Lower leg skin (tissue), 4 donors: ENCODE results near the gene ADAMTSL1. TPM values are rescaled to one million over a fixed set of nuclear protein-coding genes. Genes with fewer than 3 reads are reported as not detected.

ENCODE experiments used
- DNase-seq, 2 donors: peaks; one replicate each; pipeline ENCODE4 v3.0.0-alpha.2; 2019; ENCODE audit warnings: low spot score in 2 of 2
- H3K4me3 ChIP-seq: fragments of 200-600 bp; sonication (generic); 2 replicates; pipeline ENCODE4 v1.5.1; 2017; ENCODE audit warnings: mild to moderate bottlenecking, low read depth; ENCODE audit not compliant: poor library complexity, severe bottlenecking
- POLR2A ChIP-seq, 2 donors: fragments of 450-650 bp; IDR thresholded peaks; one replicate each; pipeline ENCODE4 v1.6.1; 2016 to 2017; ENCODE audit warnings: antibody characterized with exemption in 2 of 2, mild to moderate bottlenecking in 1 of 2, moderate library complexity in 1 of 2
- WGBS, 2 donors: methylation state at CpG; one replicate each; pipeline ENCODE4 v1.1.5; 2018; 5-methylcytosine and 5-hydroxymethylcytosine counted together
- intact Hi-C: fragments of 100-400 bp; cut with DNase I; formaldehyde crosslinking; loops from one replicate; pipeline ENCODE4 v1.15.0; 2023; ENCODE audit warnings: low total_unique reads
- total RNA-seq, 4 donors: library from RNA; depleted of rRNA; stranded (reverse); fragments of >200 nt; gene quantifications; one replicate each; pipeline ENCODE4 v1.1.0, GENCODE V29; 2016
- TF ChIP-seq, protein P1 (sequence below), 3 donors: fragments of 450-650 bp; IDR thresholded peaks; one replicate each; pipeline ENCODE4 v1.5.1; 2016; ENCODE audit warnings: antibody characterized with exemption in 3 of 3, mild to moderate bottlenecking in 3 of 3, moderate library complexity in 2 of 3

The ADAMTSL1 gene
- total RNA-seq, 4 donors from 2014 or later, result 1.2 to 3.6 (median 1.9) TPM

DNA sequence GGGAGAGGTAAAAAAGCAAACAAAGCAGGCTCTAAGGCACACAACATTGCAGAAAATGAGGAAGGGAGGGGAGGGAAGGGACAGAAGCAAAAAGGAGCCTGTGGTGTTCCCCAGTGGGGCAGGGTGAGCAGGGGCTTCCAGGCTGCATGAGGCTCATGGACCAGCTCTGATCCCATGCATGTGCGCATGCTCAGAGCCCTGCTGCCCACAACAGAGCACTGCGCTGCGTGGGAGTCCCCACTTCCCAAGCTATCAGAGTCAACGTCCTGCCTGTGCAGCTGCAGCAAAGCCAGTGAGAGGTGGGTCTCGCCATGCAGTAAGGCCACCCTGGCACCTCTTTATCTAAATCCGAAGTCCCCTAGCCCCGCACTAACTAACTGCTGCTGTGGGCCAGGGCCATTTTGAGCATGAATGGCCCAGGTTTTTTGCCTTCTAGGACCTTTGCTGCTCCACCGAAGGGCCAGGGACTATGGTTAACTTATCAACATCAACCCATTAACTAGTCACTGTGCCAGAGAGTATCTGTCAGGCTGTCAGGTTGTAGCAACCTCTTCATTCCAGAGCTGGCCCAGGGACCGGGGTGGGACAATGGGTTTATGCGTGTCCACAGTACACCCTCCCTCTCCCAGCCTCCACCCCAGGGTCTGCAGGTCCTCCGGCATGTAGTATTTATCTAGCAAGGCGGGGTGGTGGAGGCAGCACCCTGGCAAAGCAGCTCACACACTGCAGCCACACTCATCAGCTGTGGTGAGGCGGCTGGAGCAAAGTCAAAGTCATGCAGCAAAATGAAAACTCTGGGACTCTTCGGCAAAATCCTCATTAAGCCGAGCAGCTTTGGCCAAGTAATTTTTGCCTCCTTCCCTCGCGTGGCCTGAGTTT, 435.4 kb downstream of the ADAMTSL1 start:
- H3K4me3 ChIP-seq, result no peak overlapping the region
- intact Hi-C loops, result no loop called here
- WGBS, 2 donors, result 82 to 86% methylated on average over 17 of the region's 17 CpGs
- DNase-seq, result peak in 1 of 2 donors; percentile 76
- TF ChIP-seq POLR2A (IDR thresholded peaks at IDR 0.05), result no peak
- TF ChIP-seq, protein P1, sequence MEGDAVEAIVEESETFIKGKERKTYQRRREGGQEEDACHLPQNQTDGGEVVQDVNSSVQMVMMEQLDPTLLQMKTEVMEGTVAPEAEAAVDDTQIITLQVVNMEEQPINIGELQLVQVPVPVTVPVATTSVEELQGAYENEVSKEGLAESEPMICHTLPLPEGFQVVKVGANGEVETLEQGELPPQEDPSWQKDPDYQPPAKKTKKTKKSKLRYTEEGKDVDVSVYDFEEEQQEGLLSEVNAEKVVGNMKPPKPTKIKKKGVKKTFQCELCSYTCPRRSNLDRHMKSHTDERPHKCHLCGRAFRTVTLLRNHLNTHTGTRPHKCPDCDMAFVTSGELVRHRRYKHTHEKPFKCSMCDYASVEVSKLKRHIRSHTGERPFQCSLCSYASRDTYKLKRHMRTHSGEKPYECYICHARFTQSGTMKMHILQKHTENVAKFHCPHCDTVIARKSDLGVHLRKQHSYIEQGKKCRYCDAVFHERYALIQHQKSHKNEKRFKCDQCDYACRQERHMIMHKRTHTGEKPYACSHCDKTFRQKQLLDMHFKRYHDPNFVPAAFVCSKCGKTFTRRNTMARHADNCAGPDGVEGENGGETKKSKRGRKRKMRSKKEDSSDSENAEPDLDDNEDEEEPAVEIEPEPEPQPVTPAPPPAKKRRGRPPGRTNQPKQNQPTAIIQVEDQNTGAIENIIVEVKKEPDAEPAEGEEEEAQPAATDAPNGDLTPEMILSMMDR (IDR thresholded peaks at IDR 0.05), result no peak

DNA sequence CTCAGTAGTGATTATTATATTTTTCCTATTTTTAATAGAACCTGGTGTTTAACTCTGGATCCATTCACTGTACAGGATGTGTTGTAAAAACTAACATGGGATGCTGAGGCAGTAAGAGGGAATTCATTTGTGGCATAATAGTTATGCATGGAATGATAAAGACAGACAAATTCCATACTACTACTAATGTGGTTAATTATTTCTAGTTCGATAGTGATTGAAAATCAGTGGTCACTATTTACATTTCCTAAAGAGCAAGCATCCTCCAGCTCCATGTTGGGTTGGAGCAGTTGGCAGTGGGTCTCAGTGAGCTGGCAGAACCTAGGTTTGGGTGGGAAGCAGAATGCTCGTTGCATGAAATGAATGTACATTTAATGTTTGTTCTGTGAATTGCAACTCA, 436.5 kb downstream of the ADAMTSL1 start:
- DNase-seq, result peak in 1 of 2 donors; percentile 5
- H3K4me3 ChIP-seq, result no peak overlapping the region
- WGBS, 2 donors, result 73 to 79% methylated on average over 2 of the region's 2 CpGs
- TF ChIP-seq POLR2A (IDR thresholded peaks at IDR 0.05), result no peak
- TF ChIP-seq, protein P1 (IDR thresholded peaks at IDR 0.05), result no peak
- intact Hi-C loops, result no loop called here

DNA sequence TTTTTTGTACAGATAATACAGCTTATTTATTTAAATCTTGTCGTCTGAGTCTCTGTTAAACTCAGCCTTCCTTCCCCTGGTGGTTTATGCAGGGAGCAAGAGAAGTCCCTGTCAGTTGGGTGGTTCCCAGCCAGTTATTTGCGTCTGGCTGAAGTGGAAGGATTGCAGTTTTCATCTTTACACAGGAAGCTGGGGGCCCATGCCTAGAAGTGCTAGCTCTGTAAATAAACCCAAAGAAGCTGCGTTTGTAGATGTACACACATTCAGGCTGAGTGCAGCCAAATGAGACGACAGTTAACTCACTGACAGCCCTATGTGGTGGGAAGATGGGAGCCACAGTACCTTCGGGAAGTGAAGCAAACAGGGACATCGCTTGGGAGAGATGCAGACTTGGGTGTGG, 437.0 kb downstream of the ADAMTSL1 start:
- DNase-seq, result peak in 1 of 2 donors; percentile 3
- TF ChIP-seq, protein P1 (IDR thresholded peaks at IDR 0.05), result no peak
- TF ChIP-seq POLR2A (IDR thresholded peaks at IDR 0.05), result no peak
- intact Hi-C loops, result no loop called here
- WGBS, 2 donors, result 60 to 75% methylated on average over 6 of the region's 6 CpGs
- no peak overlapping the region for H3K4me3 ChIP-seq

DNA sequence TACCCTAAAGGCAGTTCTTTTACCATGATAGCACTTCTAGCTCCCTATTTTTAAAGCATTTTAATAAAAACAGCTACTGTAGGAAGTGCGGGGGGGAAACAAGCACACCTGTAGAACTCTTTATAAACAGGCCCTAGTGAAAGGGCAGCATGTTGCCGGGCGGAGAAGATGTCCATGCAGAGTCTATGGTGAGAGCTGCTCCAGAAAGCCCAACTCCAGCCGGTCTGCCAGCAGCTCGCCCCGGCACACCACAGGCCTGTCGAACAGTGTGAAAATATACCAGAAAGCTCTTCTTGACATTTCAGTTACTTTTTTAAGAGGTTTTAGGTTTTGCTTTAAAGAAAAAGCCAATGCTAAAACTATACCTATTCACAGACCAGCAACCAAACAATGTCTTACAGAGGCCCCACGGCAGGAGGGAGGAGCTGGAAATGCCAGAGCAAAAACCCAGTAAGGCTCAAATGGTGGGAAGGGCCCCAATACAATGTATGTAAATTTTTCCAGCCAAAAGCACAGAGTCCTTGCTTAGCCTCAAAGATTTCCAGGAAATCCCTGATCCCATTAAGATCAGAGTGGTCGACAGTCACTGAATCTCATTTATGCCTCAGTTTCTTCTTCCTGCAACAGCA, 437.9 kb downstream of the ADAMTSL1 start:
- peak in 1 of 2 donors; percentile 39 for DNase-seq
- 94 to 97% methylated on average over 9 of the region's 9 CpGs for WGBS, 2 donors
- no peak for TF ChIP-seq POLR2A (IDR thresholded peaks at IDR 0.05)
- TF ChIP-seq, protein P1 (IDR thresholded peaks at IDR 0.05), result no peak
- intact Hi-C loops, result no loop called here
- no peak overlapping the region for H3K4me3 ChIP-seq

DNA sequence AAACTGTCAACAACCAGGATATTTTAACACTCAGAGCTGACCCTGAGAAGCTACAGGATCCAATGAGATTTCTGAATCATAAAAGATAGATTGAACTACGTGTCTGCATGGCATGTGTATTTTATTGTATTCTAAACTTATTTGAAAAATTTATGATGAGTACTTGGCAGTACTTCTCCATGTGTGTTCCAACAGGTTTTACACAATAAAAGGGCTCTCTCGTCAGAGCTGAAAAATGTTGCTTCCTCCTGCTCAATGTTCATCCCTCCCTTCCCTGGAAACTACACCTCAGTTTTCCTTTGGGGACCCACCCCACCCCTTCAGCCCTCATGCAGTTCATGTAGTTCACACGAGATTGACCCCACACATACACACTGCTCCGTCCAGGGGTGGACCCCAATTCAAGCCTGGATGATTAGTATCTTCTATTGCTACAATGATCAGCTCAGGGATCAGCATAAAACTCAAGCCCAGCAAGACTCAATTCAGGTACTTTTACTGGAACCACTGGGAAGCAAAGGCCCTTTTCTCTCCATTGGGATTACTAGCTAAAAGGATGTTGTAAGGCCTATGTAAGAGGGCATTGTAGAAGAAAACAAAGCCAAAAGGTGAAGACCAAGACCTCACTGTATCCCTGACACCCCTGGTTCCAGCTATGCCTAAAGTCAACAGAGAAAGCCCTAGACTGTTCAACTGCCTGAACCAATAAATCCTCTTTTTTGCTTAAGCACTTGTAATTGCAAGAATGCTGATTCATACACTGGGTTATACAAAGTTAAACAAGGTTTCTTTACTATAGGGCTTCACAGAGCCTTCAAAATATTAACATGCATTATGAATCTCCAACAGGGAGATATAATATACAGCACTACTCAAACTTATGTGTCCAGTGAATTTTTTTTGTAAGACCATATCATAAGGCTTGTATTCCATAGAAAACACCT, 446.5 kb downstream of the ADAMTSL1 start:
- peak; percentile 15 to 76 for DNase-seq
- no peak overlapping the region for H3K4me3 ChIP-seq
- WGBS, 2 donors, result 30 to 36% methylated on average over 4 of the region's 4 CpGs
- intact Hi-C loops, result no loop called here
- TF ChIP-seq, protein P1 (IDR thresholded peaks at IDR 0.05), result no peak
- TF ChIP-seq POLR2A (IDR thresholded peaks at IDR 0.05), result no peak
